C4-2B (cell line): ENCODE data around the gene PNMA8A.

Source experiments
- H3K27ac ChIP-seq: fragments of 450-650 bp; 2 replicates; pipeline ENCODE4 v1.5.1; 2017
- ZFX ChIP-seq: fragments of 450-650 bp; IDR thresholded peaks from 2 replicates; pipeline ENCODE4 v1.6.1; 2017
- TF ChIP-seq, protein P1 (sequence below): fragments of 450-650 bp; conservative IDR thresholded peaks from 2 replicates; pipeline ENCODE4 v1.5.1; 2017; ENCODE audit warnings: mild to moderate bottlenecking

The PNMA8A gene

DNA sequence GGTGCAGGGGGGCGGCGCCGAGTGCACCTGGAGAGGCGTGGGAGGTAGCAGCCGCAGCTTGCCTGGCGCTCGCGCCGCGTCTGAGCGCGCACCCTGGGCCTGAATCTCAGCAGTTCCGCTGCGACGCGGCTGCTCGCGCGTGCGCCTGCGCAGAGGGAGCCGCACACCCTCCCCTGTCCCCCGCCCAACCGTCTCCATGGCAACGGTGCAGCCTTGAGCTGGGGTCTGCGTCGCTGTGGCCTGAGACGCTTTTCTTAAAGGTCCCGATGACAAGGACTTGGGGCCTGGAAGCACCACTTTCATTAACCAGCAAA, 24.4 kb upstream of the PNMA8A start, which contains the start of gene PNMA8B:
TSS of gene PNMA8B (minus strand) at position 82 of the 314 bp plus-strand sequence. CDS start 402 bp downstream, outside the sequence.
- TF ChIP-seq, protein P1, sequence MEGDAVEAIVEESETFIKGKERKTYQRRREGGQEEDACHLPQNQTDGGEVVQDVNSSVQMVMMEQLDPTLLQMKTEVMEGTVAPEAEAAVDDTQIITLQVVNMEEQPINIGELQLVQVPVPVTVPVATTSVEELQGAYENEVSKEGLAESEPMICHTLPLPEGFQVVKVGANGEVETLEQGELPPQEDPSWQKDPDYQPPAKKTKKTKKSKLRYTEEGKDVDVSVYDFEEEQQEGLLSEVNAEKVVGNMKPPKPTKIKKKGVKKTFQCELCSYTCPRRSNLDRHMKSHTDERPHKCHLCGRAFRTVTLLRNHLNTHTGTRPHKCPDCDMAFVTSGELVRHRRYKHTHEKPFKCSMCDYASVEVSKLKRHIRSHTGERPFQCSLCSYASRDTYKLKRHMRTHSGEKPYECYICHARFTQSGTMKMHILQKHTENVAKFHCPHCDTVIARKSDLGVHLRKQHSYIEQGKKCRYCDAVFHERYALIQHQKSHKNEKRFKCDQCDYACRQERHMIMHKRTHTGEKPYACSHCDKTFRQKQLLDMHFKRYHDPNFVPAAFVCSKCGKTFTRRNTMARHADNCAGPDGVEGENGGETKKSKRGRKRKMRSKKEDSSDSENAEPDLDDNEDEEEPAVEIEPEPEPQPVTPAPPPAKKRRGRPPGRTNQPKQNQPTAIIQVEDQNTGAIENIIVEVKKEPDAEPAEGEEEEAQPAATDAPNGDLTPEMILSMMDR: no peak
- no peak for TF ChIP-seq ZFX
- H3K27ac ChIP-seq: no peak within 1 kb of the TSS

DNA sequence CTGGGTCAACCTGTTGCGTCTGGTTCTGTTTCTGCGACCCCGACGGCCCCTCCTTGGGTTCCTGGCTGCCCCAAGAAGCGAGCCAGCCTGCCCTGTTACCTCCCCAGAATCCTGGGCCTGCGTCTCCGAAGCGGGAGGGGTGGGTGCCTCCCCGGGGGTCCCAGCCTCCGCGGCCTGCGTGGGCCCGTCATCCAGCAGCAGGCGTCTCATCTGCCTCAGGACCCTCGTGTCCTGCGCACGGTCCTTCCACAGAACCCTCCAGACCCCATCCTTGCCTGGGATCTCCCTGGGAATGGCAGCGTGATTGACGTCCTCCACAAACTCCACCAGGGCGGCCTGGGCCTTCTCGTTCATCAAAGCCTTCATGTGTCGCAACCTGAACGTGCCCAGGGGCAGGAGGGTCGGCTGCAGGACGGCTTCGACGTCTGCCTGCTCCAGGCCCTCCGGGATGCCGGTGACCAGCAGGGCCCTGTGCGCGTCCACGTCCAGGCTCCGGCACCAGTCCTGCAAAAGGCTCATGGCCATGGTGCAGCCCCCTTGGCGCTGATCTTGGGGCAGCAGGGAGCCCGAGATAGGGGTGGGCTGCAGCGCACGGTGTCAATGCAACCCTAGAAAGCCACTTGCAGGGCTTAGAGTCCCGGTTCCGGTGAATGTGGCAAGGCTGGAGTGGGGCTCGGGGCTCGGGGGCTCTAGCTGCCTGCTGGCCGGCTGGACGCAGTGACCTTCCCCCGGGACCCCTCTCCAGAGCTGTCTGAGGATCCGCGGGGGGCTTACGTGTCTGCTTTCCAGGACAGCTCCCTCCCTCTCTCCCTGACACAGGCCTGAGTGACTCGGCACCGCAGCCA, 23.8 kb upstream of the PNMA8A start:
- TF ChIP-seq, protein P1: no peak
- TF ChIP-seq ZFX: no peak
- no peak overlapping the region for H3K27ac ChIP-seq

DNA sequence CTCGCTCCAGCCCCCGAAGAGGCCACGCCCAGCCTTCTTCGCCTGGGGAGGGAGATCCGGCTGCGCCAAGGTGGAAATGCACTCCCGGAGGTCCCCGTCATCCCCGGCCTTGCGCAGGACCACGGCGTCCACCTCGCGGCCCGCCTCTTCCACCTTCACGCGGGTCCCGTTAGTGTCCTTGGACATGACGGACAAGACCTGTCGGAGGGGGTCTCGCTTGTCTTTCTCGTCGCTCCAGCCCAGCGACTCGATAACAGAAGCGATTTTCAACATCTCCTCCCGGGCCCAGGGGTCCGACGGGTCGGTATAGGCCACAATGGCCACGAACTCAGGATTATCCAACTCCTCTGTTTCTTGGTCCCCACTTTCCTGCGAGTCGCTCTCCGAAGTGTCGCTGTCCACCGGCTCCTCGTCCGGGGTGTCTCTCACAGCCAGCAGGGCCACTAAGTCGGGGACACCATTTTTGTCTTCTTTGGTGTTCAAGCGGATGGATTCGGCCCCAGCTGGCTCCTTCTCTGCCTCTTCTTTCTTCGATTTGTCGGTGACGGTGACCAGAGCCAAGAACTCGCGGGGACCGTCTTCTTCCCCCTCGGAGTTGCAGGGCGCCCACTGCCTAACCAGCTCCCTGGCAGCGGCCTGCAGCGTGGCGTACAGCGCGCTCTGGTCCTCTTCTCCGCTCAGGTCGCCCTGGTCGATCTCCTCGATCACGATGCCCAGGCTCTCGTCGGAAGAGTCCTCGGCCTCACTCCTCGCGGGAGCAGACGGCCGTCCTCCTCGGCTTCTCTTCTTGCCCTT, 23.0 kb upstream of the PNMA8A start:
- no peak overlapping the region for H3K27ac ChIP-seq
- TF ChIP-seq, protein P1: no peak

DNA sequence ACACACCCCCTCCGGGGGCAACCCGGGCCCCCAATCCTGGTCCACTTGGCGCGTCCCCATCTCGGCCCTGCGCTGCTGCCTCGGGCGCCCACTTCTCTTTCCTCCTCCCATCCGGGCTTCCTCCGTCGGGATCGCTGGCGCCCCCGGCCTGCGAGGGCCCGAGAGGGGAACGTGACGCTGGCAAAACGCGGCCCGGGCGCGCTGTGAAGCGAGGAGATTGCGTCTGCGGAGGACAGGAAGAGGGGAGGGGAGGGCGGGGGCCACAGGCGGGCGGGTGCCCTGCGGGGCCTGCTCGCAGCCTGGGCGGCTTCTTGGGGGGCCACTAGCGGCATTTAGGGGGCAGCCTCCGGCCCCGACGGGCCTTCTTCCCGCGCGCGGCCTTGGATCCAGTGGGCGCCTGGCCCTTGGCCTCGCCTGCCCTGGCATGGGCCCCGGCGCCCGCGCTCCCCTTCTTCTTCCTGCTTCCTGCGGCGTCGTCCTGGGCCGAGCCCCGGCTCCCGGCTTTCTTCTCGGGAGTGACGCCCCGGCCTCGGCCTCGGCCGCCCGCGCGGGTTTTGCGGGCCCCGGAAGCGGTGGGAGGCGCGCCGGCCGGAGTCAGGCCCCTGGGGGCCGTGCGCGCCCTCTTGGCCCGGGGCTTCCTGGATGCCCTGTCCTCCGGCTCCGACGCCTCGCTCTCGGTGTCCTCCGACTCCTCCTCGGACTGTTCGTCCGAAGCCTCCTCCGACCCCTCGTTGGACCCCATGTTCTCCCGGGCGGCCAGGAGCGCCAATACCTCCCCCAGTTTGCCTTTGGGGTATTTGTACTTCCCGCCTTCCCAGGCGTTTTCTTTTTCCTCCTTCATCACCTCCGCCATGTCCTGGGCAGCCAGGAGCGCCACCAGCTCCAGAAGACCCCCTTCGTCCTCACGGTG, 22.1 kb upstream of the PNMA8A start:
- H3K27ac ChIP-seq: no peak overlapping the region
- TF ChIP-seq ZFX: no peak
- TF ChIP-seq, protein P1: no peak

DNA sequence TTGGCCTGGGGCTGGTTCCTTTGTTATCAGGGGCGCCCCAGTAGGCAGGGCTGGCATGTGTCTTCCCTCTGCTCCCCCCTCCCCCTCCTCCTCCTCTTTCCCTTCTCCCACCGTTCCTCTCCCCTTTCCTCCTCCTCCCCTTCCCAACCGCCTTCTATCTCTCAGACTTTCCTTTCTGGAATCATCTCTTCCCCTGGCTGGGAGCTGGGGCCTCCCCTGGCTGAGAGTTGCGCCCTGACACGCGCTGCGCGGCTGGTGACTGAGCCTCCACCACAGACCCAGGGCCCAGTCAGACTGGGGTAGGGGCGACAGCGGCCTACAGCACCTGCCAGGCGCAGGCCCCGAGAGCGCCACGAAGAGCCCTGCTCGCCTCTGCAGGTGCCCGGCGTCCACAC, 21.5 kb upstream of the PNMA8A start:
- TF ChIP-seq, protein P1: no peak
- TF ChIP-seq ZFX: no peak
- no peak overlapping the region for H3K27ac ChIP-seq

DNA sequence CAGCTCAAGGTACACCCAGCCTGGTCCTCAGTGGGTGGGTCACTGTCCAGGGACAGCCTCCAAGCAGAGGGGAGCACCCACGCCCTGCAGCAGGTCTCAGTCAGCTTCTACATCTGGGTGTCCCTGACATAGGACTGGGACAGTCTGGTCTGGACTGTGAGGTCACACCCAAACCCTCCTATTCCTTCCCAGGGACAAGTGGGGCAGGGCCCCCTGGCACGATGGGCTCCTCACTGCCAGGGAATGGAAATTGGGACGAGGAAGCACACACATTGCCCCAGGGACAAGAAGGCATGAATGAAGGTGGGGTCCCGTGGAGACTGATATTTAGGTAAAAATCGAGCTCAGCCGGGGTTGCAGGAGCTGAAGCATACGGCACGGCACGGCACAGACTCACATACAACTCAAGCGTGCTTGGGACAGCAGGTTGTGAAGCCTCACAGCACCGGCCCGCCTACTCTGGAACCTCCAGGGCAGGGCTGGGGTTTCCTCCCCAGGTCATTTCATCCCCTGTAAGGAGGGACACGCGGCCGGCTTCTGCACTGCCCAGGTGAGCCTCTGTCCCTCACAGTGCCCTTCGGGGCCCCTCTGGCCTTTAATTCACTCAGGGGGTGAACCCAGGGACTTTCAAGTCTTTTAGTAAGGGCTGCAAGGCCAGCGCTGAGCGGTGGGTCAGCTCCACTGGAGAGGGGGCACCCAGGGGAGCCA, 20.8 kb upstream of the PNMA8A start:
- TF ChIP-seq, protein P1: no peak
- TF ChIP-seq ZFX: no peak
- H3K27ac ChIP-seq: no peak overlapping the region
